ENCODE results near the gene CUX1.
"Not testable (repeated sequence)": the region's sequence is repeated elsewhere in the genome, so short reads cannot be mapped to it uniquely, and the experiment has no call there.

The CUX1 gene

GRCh38 chr7:102154425-102154824, 337.0 kb downstream of the CUX1 start:
- FAIRE-seq = no peak

- no peak for FAIRE-seq
Measured at GRCh38 chr7:102155821-102156441, 338.5 kb downstream of the CUX1 start.

DNA sequence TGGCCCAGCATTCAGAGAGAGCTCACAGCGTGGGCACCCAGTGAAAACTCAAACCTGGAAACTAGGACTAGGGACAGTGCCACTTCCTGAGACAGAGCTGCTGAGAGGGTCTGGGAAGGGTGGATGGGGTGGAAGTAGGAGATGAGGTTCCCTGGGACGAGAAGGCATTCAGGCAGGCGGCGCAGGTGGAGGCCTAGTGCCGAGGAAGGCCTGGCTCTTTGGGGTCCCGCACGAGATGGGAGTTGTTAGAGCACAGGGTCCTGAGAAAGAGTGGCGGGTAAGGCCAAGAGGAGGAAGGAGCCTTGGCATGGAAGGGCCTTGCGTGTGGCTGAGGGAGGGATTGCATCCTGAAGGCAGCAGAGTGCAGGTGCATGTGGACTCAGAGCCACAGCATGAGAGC, 339.4 kb downstream of the CUX1 start:
- no peak for FAIRE-seq

DNA sequence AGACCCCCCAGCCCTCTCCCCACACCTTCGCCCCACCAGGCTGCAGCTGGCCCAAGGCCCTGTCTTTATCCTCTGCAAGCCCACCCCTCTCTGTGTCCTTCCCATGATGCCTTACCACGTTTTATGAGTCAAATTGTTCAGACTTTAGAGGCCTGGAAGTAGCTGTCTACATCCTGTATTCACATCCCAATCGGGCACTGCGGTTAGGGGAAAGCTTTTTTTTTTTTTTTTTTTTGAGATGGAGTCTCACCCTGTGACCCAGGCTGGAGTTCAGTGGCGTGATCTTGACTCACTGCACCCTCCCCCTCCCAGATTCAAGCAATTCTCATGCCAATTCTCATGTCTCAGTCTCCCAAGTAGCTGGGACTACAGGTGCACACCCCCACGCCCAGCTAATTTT, 347.7 kb downstream of the CUX1 start:
- no peak for FAIRE-seq

- FAIRE-seq = no peak
Measured at GRCh38 chr7:102167254-102167653, 349.8 kb downstream of the CUX1 start.

DNA sequence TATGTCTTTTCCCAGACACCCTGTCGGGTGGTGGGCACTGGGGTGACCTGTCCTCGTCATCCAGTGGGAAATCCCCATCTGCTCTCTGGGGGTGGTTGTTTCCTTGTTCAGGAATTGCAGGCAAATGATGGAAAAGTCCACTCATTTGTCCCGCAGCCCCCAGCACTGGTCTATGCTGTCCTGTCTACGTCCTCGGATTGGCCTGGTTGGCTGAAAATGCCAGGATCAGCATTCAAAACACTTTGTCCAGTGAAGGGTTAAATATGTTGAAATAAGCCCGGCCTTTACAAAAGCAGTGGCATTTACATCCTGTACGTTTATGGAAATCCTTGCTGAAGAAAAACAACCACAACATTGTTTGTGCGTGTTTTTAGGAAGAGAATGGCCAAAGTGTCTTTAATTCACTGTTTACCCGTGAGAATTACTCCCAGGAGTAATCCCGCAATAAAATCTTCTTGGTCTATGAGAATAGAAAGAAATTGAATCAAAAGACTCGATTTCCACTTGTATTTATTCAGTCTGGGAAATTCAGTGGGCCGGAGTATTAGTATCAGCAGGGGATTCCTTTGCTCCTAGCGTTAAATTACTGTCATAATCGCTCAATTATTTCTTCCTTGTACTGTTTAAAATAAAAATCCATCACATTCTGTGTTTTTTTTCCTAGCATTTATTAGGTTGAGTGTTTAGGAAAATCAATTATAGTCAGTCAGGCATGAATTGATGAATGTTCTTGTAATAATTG, 352.4 kb downstream of the CUX1 start:
- FAIRE-seq = no peak

- no peak for FAIRE-seq
Measured at GRCh38 chr7:102170393-102170970, 353.1 kb downstream of the CUX1 start.

DNA sequence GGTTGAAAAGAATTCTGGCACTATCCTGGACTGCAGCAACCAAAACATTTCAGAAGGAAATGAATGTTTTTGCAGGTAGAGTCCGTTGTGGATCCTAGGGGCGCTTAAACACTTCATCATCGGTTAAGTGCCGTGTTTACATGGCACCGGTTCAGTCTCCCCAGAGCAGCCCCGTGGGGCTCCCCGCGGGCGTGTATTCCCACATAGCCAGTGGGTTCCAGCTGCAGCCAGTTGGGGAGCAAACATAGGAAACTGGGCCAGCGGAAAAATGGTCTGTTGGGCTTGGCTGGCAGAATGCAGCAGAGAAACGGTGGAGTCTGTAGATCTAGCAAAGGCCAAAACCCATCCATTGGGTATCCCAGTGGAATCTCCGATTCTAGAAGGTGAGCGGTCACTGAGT, 356.2 kb downstream of the CUX1 start:
- FAIRE-seq = no peak

DNA sequence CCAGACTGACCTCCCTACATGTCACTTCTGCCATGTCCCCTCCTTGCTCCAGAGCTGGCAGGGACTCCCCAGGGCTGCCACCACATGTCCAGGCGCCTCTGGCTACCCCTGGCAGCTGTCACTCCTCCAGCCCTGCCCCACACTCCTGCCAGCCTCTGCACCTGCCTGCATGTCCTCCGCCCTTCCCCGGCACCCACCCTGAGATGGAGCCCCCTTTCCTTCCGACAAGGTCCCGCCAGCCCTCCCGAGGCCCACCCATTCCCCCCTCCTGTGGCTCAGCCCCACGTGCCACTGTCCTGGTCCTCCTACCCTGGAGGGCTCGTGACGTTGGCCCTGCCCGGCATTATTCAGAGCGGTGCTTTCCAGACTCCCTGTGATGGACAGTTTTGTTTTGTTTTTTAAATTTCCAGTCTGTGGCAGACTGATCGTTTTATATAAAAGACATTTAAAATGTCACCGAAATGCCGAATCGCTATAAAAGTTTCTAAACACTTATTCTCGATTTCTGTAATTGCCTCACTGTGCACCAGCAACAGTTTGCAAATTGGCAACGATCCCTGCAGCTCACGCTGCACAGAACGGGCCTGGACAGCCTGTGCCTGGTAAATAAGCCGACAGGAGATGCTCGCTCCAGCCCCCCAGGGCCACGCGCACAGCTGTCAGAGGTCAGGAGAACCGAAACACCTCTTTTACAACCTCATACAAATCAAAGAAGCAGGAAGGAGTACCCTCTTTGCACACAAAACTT, 358.2 kb downstream of the CUX1 start:
- FAIRE-seq = no peak

GRCh38 chr7:102178410-102178809, 361.0 kb downstream of the CUX1 start:
- no peak for FAIRE-seq

GRCh38 chr7:102180727-102181126, 363.3 kb downstream of the CUX1 start:
- no peak for FAIRE-seq

GRCh38 chr7:102181517-102181916, 364.1 kb downstream of the CUX1 start:
- no peak for FAIRE-seq

- no peak for FAIRE-seq
Measured at GRCh38 chr7:102182016-102182415, 364.6 kb downstream of the CUX1 start.

- FAIRE-seq = not testable (repeated sequence)
Measured at GRCh38 chr7:102183848-102184247, 366.4 kb downstream of the CUX1 start.

- FAIRE-seq = no peak
Measured at GRCh38 chr7:102184303-102184702, 366.9 kb downstream of the CUX1 start.

DNA sequence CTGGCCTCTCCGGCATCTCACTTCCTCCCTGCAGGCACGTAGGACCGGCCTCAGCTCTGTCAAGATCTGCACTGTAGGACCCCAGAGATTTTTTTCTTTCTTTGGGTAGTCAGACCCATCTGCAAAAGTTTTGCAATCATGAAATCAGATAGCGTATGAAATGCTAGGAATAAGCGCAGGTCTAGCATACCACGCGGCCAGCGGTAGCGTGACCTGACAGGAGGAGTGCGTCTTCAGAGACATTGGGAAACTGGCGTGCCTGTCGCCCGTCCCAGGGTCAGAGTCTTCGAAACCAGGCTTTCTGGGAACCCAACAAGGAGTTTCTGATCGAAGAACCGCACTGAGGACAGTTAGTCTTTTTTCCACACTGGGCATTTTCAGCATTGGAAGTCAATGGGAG, 368.4 kb downstream of the CUX1 start:
- FAIRE-seq = no peak

DNA sequence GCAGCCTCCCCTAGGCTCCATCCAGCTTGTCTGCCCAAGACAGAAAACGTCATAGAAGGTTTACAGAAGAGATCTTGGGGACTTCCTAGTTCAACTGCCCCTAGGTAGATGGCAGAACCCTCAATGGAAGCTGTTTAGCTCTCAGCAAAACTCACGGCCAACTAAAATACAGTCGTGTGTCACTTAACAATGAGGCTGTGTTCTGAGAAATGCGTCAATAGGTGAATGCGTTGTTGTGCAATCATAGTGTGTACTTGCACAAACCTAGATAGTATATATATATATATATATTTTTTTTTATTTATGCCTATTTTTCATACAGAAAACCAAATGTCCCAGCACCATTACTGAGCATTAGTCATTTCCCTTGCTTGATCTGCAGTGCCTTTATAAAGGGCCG, 368.9 kb downstream of the CUX1 start:
- FAIRE-seq = no peak

DNA sequence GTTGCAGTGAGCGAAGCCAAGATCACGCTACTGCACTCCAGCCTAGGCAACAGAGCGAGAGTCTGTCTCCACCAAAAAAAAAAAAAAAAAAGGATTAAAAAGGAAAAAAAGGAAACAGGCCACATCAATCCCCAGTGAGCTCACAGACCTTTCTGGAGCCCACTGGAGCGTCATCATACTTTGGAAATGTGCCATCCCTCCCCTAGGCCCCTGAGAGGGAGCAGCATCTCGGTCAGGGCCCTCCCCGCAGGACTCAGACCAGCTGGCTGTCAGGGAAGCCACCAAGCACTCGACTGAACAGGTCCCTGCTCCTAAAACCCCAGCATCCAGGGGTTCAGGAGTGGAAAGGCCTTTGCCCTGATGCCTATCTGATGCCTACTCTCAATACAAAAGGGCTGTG, 371.3 kb downstream of the CUX1 start:
- no peak for FAIRE-seq

DNA sequence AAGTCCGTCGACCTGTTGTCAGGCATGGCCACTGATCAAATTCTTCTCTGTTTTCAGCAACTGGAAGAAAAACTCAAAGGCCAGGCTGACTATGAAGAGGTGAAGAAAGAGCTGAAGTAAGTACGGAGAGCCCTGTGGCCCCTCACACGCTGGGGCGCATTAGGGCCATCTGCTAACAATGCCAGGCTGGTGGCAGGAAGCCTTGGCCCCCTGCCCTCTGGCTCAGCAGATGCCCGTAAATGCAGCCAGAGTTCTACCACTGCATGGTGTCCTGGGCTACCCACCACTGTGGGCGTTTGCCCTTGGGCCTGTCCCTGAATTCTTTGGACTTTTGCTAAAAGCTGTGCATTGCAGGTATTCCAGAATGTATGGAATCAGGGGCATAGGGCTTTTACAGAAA, 372.3 kb downstream of the CUX1 start:
- no peak for FAIRE-seq

GRCh38 chr7:102190776-102191350, 373.4 kb downstream of the CUX1 start:
- no peak for FAIRE-seq

- no peak for FAIRE-seq
Measured at GRCh38 chr7:102191556-102192379, 374.3 kb downstream of the CUX1 start.

- FAIRE-seq = no peak
Measured at GRCh38 chr7:102192790-102193189, 375.4 kb downstream of the CUX1 start.
